ENCODE results near the gene TMOD1. TPM values are rescaled to one million over a fixed set of nuclear protein-coding genes. Genes with fewer than 3 reads are reported as not detected.

The TMOD1 gene
- total and polyA plus RNA-seq, 2 of the 8 experiments (the other 6 are each of a cell fraction or from before 2014, with no cell fraction given), result 0.17 to 0.88 TPM

GRCh38 chr9:97567894-97568202, 66.4 kb downstream of the TMOD1 start:
- H4K5ac ChIP-seq (ENCODE audit: insufficient read length, low read depth, low read length), result no peak overlapping the region
- no peak overlapping the region for H2AFZ ChIP-seq (ENCODE audit: low read length)
- H3K79me2 ChIP-seq (ENCODE audit: control insufficient read depth in 1 of 2, insufficient read depth in 2 of 2, low read length in 2 of 2), result no peaks in the 10 kb centered on the region
- no peak overlapping the region for H4K91ac ChIP-seq (replicated peaks; ENCODE audit: insufficient read length, low read length)
- H3K23ac ChIP-seq (ENCODE audit: insufficient read length), result no peak overlapping the region
- no peak overlapping the region for H3K4me2 ChIP-seq (ENCODE audit: insufficient read depth in 1 of 2, low read depth in 2 of 2, low read length in 2 of 2)
- H2BK5ac ChIP-seq (ENCODE audit: low read depth, low read length), result no peak overlapping the region
- no peak overlapping the region for H3K9ac ChIP-seq (replicated peaks in 1 of 4; ENCODE audit: extremely low read depth in 1 of 4, low read depth in 3 of 4, low read length in 3 of 4)
- H3K27ac ChIP-seq (ENCODE audit: low read depth, low read length), result no peak overlapping the region
- no peak overlapping the region for H2BK12ac ChIP-seq (ENCODE audit: low read depth, low read length)
- no peak overlapping the region for H3K56ac ChIP-seq (replicated peaks; ENCODE audit: insufficient read length, low read depth, low read length)
- no peak overlapping the region for H2BK120ac ChIP-seq (replicated peaks; ENCODE audit: low read depth, low read length)
- H3K4ac ChIP-seq (replicated peaks; ENCODE audit: insufficient read length, low read depth, low read length), result no peak overlapping the region
- H3K23me2 ChIP-seq (ENCODE audit: low read depth, low read length), result no peaks in the 10 kb centered on the region
- no peak overlapping the region for H3K4me3 ChIP-seq (ENCODE audit: extremely low read depth in 1 of 4, insufficient read depth in 2 of 4, low read depth in 3 of 4, low read length in 4 of 4)
- no peaks in the 10 kb centered on the region for H3K36me3 ChIP-seq (ENCODE audit: control insufficient read depth in 2 of 4, insufficient read depth in 4 of 4, low read length in 3 of 4)
- no peak overlapping the region for H4K8ac ChIP-seq (ENCODE audit: extremely low read depth, insufficient read depth, low read length)
- CTCF ChIA-PET (ENCODE audit: partially characterized antibody), result interaction anchor here (1.6 kb wide), 1 partner anchor 64 kb away, joined by 4 read pairs; no protein-coding TSS in a partner anchor
- peaks cover 2 to 6% (median 3%) of the 10 kb centered on the region in 4 experiments; a peak in 6 of 7 replicates for H3K4me1 ChIP-seq (replicated peaks in 1 of 4; ENCODE audit: control insufficient read depth in 3 of 4, insufficient read depth in 4 of 4, low read length in 3 of 4)
- no peak overlapping the region for H2BK20ac ChIP-seq (ENCODE audit: low read length)
- no peaks in the 10 kb centered on the region for H3K27me3 ChIP-seq (replicated peaks in 1 of 4; ENCODE audit: control insufficient read depth in 3 of 4, extremely low read depth in 1 of 4, insufficient read depth in 3 of 4, low read length in 3 of 4)
- FAIRE-seq, result no peak
- DNase-seq (ENCODE audit: low read depth in 1 of 2, low spot score in 2 of 2), result peak in 1 of 2 experiments; percentile 3
- H3K79me1 ChIP-seq (ENCODE audit: low read depth, low read length), result no peaks in the 10 kb centered on the region
- H3K9me3 ChIP-seq (ENCODE audit: insufficient read depth in 2 of 2, low read depth in 1 of 2, low read length in 1 of 2), result no peaks in the 10 kb centered on the region
- no peak overlapping the region for H3K14ac ChIP-seq (ENCODE audit: insufficient read length)
- H4K20me1 ChIP-seq (replicated peaks in 1 of 2; ENCODE audit: control insufficient read depth in 1 of 2, insufficient read depth in 2 of 2, low read length in 2 of 2), result no peaks in the 10 kb centered on the region
- H2AK5ac ChIP-seq (ENCODE audit: low read depth, low read length), result no peak overlapping the region
- POLR2A ChIA-PET (ENCODE audit: partially characterized antibody), result interaction anchor here (1.4 kb wide), 1 partner anchor 11 kb away, joined by 3 read pairs; no protein-coding TSS in a partner anchor
- no peak overlapping the region for H2BK15ac ChIP-seq (ENCODE audit: low read length)
- 91% methylated on average over 4 of the region's 4 CpGs; no CpG with 5 or more reads in 1 of the 2 experiments for WGBS, 2 experiments (ENCODE audit: extremely low coverage in 1 of 2, insufficient coverage in 1 of 2, insufficient read length in 1 of 2, insufficient replicate concordance in 2 of 2, low coverage in 1 of 2, low lambda C conversion rate in 2 of 2, missing lambda C conversion rate in 1 of 2)
- H3K18ac ChIP-seq (ENCODE audit: extremely low read depth, low read length), result no peak overlapping the region
- no peak for TF ChIP-seq ATF2 (IDR thresholded peaks at IDR 0.05; ENCODE audit: low read length)
- no peak for TF ChIP-seq TAF1 (IDR thresholded peaks at IDR 0.05; ENCODE audit: low read depth, low read length)
- TF ChIP-seq SAP30 (IDR thresholded peaks at IDR 0.05; ENCODE audit: insufficient read depth, insufficient replicate concordance, low read length), result no peak
- TF ChIP-seq JUND (IDR thresholded peaks at IDR 0.05; ENCODE audit: low read length), result no peak
- TF ChIP-seq NRF1 (IDR thresholded peaks at IDR 0.05; ENCODE audit: low read depth, low read length), result no peak
- no peak for TF ChIP-seq BACH1 (IDR thresholded peaks at IDR 0.05; ENCODE audit: low read length)
- TF ChIP-seq KDM1A (IDR thresholded peaks at IDR 0.05; ENCODE audit: borderline replicate concordance, low read length), result no peak
- no peak for TF ChIP-seq MAX (IDR thresholded peaks at IDR 0.05)
- no peak for TF ChIP-seq BRCA1 (IDR thresholded peaks at IDR 0.05; ENCODE audit: low read depth, low read length)
- TF ChIP-seq YY1 (IDR thresholded peaks at IDR 0.05; ENCODE audit: low read depth, low read length), result no peak
- TF ChIP-seq, protein P1, sequence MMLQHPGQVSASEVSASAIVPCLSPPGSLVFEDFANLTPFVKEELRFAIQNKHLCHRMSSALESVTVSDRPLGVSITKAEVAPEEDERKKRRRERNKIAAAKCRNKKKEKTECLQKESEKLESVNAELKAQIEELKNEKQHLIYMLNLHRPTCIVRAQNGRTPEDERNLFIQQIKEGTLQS (IDR thresholded peaks at IDR 0.05; ENCODE audit: insufficient read depth, low read depth, low read length), result no peak
- TF ChIP-seq TEAD4 (IDR thresholded peaks at IDR 0.05; ENCODE audit: low read depth, low read length), result no peak

Data from H1 (cell line).